Activated CD4-positive, CD25-positive, alpha-beta regulatory T cell treated with anti-CD3 and anti-CD28 coated beads, Interleukin-2, amount 50 U/mL, for 16 hours (primary cell): Measurements from ENCODE around the gene CRABP2.

Source experiments
- DNase-seq: peaks from one replicate; pipeline ENCODE4 v3.0.0-alpha.2; 2020; ENCODE audit warnings: low read depth, low spot score

CRABP2 gene

GRCh38 chr1:156709031-156709430 is 3.6 kb upstream of the CRABP2 start:
- DNase-seq = no peak

DNA sequence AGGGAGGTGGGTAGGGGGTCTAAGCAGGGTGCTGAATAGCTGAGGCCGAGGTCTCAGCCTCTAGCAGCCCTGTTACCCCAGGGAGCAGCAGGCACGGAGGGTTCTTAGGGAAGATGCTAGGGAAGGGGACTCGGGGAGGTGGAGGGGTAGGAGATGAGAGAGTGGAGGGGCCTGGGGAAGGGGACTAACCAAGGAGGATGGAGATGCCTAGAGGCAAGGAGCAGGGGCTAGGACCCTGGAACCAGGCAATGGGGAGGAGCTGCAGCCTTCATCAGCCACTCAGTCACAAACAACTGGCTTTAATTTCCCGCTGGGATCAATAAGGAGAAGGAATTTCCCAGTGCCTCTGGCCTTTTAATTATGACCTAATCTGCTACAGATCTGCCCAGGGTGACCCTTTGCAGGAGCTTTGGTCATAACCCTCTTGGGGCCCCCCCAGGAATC is 2.9 kb upstream of the CRABP2 start:
- DNase-seq = no peak

- no peak for DNase-seq
Measured at GRCh38 chr1:156707417-156708217, 2.2 kb upstream of the CRABP2 start.

- DNase-seq = no peak
Measured at GRCh38 chr1:156706657-156707416, 1.5 kb upstream of the CRABP2 start.

- DNase-seq = peak; percentile 38
Measured at GRCh38 chr1:156705918-156706656, 704 bp upstream of the CRABP2 start.

GRCh38 chr1:156704930-156705320 is 458 bp downstream of the CRABP2 start:
- DNase-seq = no peak

DNA sequence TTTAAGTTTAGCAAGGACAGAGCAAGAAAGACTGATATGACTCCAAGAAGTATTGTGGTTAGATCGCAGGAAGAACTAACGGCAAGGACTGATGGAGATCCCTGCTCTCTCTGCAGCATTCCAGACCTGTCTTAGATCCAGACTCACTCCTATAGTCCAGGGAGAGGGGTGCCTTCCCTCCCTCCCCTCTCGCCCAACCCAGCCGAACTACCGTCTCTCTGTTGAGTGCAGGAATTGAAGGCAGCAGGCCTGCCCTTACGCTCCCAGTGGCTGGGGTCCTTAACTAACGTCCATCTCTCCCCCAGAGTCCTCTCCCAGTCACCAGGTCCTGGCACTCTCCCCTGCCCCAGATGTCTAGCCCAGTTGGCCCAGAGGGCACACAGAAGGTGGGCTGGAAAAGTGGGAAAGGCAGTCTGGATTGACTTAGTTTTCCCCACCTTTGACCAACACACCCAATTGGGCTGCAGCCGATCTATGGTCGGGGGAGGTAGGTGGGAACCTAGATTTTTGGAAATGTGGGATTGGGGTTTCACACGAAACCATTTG is 1.1 kb downstream of the CRABP2 start:
- DNase-seq = no peak

- DNase-seq = no peak
Measured at GRCh38 chr1:156703741-156704140, 1.6 kb downstream of the CRABP2 start.

DNA sequence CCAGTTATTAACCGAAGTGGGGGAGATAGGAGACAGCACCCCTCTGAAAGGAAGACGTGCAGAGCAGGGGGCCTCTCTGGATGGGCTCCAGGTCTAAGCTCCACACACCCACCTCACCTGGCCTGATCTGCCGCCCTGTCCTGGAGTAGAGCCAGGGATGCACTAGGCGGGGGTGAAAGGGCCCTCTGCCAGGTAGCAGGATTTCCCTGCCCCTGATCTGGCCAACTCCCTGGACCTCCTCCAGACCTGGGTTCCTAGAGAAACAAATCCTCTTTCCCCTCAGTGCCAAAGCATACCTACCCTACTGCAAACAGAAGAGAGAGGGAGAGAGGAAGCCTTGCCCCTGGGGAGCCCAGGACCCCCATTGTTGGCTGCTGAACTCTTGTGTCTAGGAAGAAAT is 2.0 kb downstream of the CRABP2 start:
- no peak for DNase-seq

DNA sequence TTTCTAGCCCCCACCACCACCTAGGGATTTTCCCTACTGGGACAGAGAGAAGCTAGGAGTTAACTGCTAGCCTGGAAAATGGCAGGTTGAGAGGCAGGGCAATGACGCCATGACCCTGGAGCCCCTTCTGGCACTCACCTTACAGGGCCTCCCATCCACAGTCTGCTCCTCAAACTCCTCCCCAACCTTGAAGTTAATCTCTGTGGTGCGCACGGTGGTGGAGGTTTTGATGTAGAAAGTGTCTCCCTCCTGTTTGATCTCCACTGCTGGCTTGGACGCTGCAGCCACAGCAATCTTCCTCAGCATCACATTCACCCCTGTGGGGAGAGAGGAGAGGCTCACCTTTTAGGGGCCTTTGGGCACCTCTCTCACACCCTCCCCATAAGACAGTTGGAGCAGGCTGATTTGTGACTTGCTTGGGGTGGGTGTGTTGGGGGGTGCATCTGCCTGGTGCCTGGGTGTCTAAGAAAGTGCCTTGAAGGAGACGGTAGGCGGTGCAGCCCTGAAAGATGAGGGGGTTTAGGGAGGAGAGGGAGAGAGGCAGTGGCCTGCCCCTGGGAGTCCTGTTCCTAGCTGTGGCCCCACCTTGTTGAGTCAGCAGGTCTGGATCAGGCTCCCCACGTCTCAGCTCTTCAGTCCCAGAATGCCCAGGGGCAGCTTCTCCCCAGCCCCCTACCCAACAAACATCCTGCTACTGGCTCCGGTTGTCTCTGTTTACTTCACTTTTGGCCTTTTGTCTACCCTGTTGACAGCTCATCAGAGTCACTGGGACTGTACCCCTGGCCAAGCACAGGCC is 4.4 kb downstream of the CRABP2 start:
- no peak for DNase-seq

DNA sequence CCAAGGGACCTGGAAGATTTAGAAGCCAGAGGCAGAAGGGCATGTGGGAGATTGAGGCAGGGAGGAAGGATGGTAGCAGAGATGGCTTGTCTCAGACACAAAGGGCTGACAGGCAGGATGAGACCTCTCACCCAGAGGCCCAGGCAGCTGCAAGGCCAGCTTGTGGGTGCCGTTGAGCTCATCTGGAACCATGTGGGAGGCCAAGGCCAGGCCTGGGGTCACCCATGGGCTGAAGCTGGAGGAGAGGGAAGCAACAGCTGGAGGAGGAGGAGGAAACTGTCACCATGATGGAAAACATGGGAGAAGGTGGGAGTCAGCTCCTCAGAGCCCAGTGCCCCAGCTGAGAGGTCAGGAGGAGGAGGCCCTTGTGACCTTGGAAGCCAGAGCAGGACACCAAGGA is 6.4 kb downstream of the CRABP2 start:
- DNase-seq = no peak

GRCh38 chr1:156697481-156697880 is 7.9 kb downstream of the CRABP2 start:
- DNase-seq = no peak

DNA sequence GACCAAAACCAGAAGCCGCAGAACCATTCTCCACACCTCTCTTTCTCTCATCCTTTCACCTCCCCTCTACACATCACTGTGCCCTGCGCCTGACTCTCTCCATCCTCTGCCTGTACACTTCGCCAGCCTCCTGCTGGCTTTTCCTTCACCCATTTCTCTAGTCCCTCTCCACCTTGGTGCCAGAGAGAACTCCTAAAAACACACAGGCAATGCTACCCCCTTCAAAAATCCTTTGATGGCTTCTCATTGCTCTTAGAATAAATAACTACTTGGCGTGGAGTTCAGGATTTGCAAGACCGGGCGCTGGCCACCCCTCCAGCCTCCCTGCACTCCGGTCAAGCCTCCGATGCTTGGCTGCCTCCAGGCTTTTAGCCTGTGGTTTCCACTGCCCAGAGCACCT is 8.6 kb downstream of the CRABP2 start:
- no peak for DNase-seq

DNA sequence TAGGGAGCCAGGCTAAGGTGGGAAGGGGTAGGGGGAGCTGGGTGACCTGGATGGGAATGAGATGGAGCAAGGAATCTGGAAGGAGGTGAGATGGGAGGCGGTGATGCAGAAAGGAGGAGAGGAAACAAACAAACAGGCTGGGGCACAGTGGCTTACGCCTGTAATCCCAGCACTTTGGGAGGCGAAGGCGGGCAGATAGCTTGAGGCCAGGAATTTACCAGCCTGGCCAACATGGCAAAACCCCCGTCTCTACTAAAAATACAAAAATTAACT is 10.8 kb downstream of the CRABP2 start:
- no peak for DNase-seq

DNA sequence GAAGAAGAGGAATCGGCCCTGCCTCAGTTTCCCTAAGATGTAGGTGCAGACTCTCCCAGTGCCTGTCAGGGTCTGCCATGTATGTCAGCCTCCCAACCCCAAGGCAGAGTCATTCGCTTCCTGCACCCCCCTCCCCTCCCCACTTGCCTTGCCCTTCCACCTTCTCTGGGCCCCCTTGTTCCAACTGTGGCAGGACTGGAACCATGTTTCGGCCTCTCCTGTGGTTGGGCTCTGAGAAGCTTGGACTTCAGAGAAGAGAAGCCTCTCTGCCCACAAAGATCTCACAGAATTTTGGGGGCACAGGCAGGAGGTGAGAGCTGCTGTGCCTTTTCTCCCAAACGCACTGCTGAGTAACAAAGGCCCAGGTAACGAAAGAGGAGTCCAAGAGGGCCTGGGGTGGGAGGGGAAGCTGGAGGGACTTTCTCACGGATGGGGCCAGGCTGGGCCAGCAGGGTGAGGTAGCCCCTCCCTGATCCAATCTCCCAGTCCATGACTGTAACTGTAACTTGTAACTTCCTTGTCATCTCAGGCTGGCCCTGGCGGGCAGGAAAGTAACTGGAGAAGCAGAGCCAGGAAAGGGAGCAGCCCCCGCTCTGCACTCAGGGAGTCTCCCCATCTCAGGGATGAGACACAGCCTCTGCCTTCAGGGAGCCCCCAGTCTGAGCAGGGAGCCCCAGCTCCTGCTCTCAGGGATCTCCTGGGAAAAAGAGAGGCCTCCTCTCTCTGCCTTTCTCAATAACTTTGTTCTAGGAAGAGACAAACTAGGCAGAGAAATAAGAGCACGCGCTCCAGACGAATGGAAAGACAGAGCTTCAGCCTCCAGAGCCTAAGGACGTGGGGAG is 11.3 kb downstream of the CRABP2 start:
- no peak for DNase-seq

DNA sequence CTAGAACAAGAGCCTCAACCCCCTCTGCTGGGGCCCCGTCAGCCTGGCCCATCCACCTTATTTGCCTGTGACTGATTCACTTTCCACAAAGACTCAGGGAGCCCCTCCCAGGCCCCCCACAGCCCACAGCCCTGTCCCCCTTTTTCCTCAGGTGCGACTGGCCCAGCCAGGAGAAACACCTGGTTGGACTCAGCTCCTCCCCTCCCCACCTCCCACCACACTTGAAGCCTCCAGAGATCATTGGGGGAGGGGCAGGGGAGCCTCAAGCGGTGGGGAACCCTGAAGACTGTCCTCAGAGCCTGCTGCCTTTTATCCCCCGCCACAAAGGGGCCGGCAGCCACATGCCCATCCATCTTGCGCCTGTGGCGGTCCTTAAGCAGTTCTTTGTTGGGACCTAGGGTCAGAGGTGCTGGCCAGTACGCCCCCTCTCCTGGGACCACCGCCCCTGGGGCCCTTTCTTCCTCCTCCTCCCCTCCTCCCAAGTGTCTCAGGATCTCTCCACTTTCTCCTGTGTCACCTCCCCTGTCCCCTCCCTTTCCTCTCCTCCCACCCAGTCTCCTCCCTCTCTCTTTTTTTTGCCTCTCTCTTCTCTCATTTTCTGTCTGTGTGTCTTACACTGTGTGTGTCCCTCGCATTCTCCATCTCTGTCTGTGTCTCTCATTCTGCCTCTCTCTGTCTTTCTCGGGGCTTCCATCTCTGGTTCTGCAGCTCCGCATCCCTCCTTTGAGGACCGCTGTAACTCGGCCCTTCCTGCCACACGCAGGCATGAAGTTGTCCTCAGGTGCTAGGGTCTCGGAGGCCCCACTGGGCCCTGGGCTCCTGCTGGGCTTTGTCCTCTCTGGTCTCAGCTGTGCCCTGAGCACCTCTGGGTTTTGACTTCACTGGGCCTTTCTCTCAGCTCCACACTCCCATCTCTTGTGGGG is 12.2 kb downstream of the CRABP2 start:
- no peak for DNase-seq

- no peak for DNase-seq
Measured at GRCh38 chr1:156692441-156692924, 12.9 kb downstream of the CRABP2 start.

GRCh38 chr1:156691665-156692440 is 13.5 kb downstream of the CRABP2 start:
- DNase-seq = no peak

GRCh38 chr1:156691191-156691590 is 14.2 kb downstream of the CRABP2 start:
- DNase-seq = no peak
